SK-N-SH (cell line): Measurements from ENCODE around the gene FAM177A1. TPM values are rescaled to one million over a fixed set of nuclear protein-coding genes. Genes with fewer than 3 reads are reported as not detected.
"Not testable (repeated sequence)": the region's sequence is repeated elsewhere in the genome, so short reads cannot be mapped to it uniquely, and the experiment has no call there.

Experiments used
- CTCF ChIA-PET: fragments of 300-600, 350-600 bp; formaldehyde crosslinking; extraction: SDS; loops from one replicate; lab custom pipeline; 2021; lab: Yijun Ruan, JAX
- POLR2A ChIA-PET: fragments of 350-600 bp; sonication (Branson Sonifier 250); formaldehyde crosslinking; extraction: SDS; loops from one replicate; lab custom pipeline; 2020; ENCODE audit warnings: antibody characterized with exemption, inconsistent platforms; lab: Yijun Ruan, JAX
- DNase-seq: peaks from one replicate; pipeline ENCODE4 v3.0.0; 2012
- H2AFZ ChIP-seq: fragments of 200-600 bp; sonication (generic); 2 replicates; pipeline ENCODE4 v1.8.1; 2016; ENCODE audit warnings: antibody characterized with exemption, mild to moderate bottlenecking, low read depth
- H3F3A ChIP-seq: fragments of 200-600 bp; sonication (generic); replicated peaks from 2 replicates; pipeline ENCODE3; 2016; ENCODE audit warnings: antibody characterized with exemption, mild to moderate bottlenecking; ENCODE audit not compliant: insufficient read depth
- H3K27ac ChIP-seq, 2 experiments: fragments of 200-500 bp in 1 of 2; fragments of 200-600 bp in 1 of 2; sonication (Bioruptor generic) in 1 of 2; sonication (generic), shearing (Covaris generic) in 1 of 2; 2 replicates each; pipeline versions ENCODE4 v1.5.1 to v1.6.1; 2014 to 2016; ENCODE audit warnings: low read depth in 2 of 2, inconsistent platforms in 1 of 2, low read length in 1 of 2, mild to moderate bottlenecking in 1 of 2, mixed read lengths in 1 of 2
- H3K27me3 ChIP-seq: fragments of 200-600 bp; sonication (generic), shearing (Covaris generic); 2 replicates; pipeline ENCODE4 v1.6.1; 2016; ENCODE audit warnings: mixed run types; ENCODE audit not compliant: insufficient read depth
- H3K36me3 ChIP-seq, 2 experiments: fragments of 200-500 bp in 1 of 2; fragments of 200-600 bp in 1 of 2; sonication (Bioruptor generic) in 1 of 2; sonication (generic) in 1 of 2; replicated peaks in 1 of 2; 2 replicates each; pipeline versions ENCODE3 to v1.5.1; 2014 to 2016; ENCODE audit warnings: low read length in 1 of 2, mild to moderate bottlenecking in 1 of 2; ENCODE audit not compliant: insufficient read depth in 2 of 2, control insufficient read depth in 1 of 2
- H3K4me1 ChIP-seq, 2 experiments: fragments of 200-500 bp in 1 of 2; fragments of 200-600 bp in 1 of 2; sonication (Bioruptor generic) in 1 of 2; sonication (generic), shearing (Covaris generic) in 1 of 2; 2 replicates each; pipeline versions ENCODE4 v1.5.1 to v1.6.1; 2014 to 2016; ENCODE audit warnings: low read depth in 1 of 2, low read length in 1 of 2, mixed run types in 1 of 2; ENCODE audit not compliant: insufficient read depth in 2 of 2, control insufficient read depth in 1 of 2
- H3K4me2 ChIP-seq: fragments of 200-600 bp; sonication (generic), shearing (Covaris generic); 2 replicates; pipeline ENCODE4 v1.6.1; 2017; ENCODE audit warnings: mixed run types
- H3K4me3 ChIP-seq, 2 experiments: fragments of 200-500 bp in 1 of 2; fragments of 200-600 bp in 1 of 2; sonication (Bioruptor generic) in 1 of 2; sonication (generic), shearing (Covaris generic) in 1 of 2; 2 replicates each; pipeline versions ENCODE4 v1.5.1 to v1.8.1; 2014 to 2016; ENCODE audit warnings: low read depth in 2 of 2, inconsistent platforms in 1 of 2, low read length in 1 of 2, mild to moderate bottlenecking in 1 of 2, mixed read lengths in 1 of 2, moderate library complexity in 1 of 2
- H3K79me2 ChIP-seq: fragments of 200-600 bp; sonication (generic); 2 replicates; pipeline ENCODE4 v1.8.1; 2017; ENCODE audit warnings: mild to moderate bottlenecking; ENCODE audit not compliant: insufficient read depth
- H3K9ac ChIP-seq: fragments of 200-600 bp; sonication (generic); 2 replicates; pipeline ENCODE4 v1.6.1; 2017; ENCODE audit warnings: mixed run types
- H3K9me2 ChIP-seq: fragments of 200-600 bp; sonication (generic); 2 replicates; pipeline ENCODE4 v1.6.1; 2017; ENCODE audit warnings: mixed run types
- H3K9me3 ChIP-seq: fragments of 200-600 bp; sonication (generic); 2 replicates; pipeline ENCODE4 v1.6.1; 2017; ENCODE audit warnings: mixed run types, mild to moderate bottlenecking, moderate library complexity
- H4K20me1 ChIP-seq: fragments of 200-600 bp; sonication (generic); 2 replicates; pipeline ENCODE4 v1.6.1; 2017; ENCODE audit warnings: mild to moderate bottlenecking, mixed run types; ENCODE audit not compliant: insufficient read depth
- CTCF ChIP-seq: fragments of 200-600 bp; sonication (generic); IDR thresholded peaks from 2 replicates; pipeline ENCODE4 v1.6.1; 2017; ENCODE audit warnings: antibody characterized with exemption, mild to moderate bottlenecking, moderate library complexity
- ELF1 ChIP-seq: IDR thresholded peaks from 2 replicates; pipeline ENCODE4 v1.4.0; 2012
- EP300 ChIP-seq, 2 experiments: IDR thresholded peaks; 2 replicates each; pipeline versions ENCODE4 v1.4.0 to v1.6.1; 2012; ENCODE audit warnings: borderline replicate concordance in 1 of 2, low read depth in 1 of 2, low read length in 1 of 2
- EZH2phosphoT487 ChIP-seq: fragments of 200-600 bp; sonication (generic); IDR thresholded peaks from 2 replicates; pipeline ENCODE4 v1.6.1; 2017; ENCODE audit warnings: low read depth, mixed run types, mild to moderate bottlenecking, antibody characterized with exemption, moderate library complexity, borderline replicate concordance
- FOSL2 ChIP-seq: IDR thresholded peaks from 2 replicates; pipeline ENCODE4 v1.4.0; 2012; ENCODE audit warnings: low read depth, mild to moderate bottlenecking, moderate library complexity, borderline replicate concordance
- FOXM1 ChIP-seq: IDR thresholded peaks from 2 replicates; pipeline ENCODE4 v1.4.0; 2012; ENCODE audit warnings: low read depth, mild to moderate bottlenecking
- GATA2 ChIP-seq: sonication (generic); formaldehyde crosslinking; IDR thresholded peaks from 2 replicates; pipeline ENCODE4 v1.5.0; 2020; ENCODE audit warnings: mild to moderate bottlenecking, missing genetic modification reagents
- MAX ChIP-seq: IDR thresholded peaks from 2 replicates; pipeline ENCODE4 v1.4.0; 2012; ENCODE audit warnings: low read depth
- MXI1 ChIP-seq: IDR thresholded peaks from 2 replicates; pipeline ENCODE4 v1.6.1; 2012; ENCODE audit warnings: mild to moderate bottlenecking, low read depth, low read length, improper control_type of control experiment
- RAD21 ChIP-seq: IDR thresholded peaks from 2 replicates; pipeline ENCODE4 v1.6.1; 2012; ENCODE audit warnings: mild to moderate bottlenecking, low read length
- RCOR1 ChIP-seq: fragments of 150-350 bp; IDR thresholded peaks from 2 replicates; pipeline ENCODE4 v1.6.1; 2017; ENCODE audit warnings: antibody characterized with exemption, low read length
- SIN3A ChIP-seq: IDR thresholded peaks from 2 replicates; pipeline ENCODE4 v1.6.1; 2012; ENCODE audit warnings: low read depth, mild to moderate bottlenecking, low read length, moderate library complexity, borderline replicate concordance
- SMC3 ChIP-seq: IDR thresholded peaks from 2 replicates; pipeline ENCODE4 v1.6.1; 2012; ENCODE audit warnings: low read depth, low read length, improper control_type of control experiment
- TAF1 ChIP-seq: IDR thresholded peaks from 2 replicates; pipeline ENCODE4 v1.6.1; 2012; ENCODE audit warnings: low read depth, mild to moderate bottlenecking, low read length, moderate library complexity, borderline replicate concordance
- TCF12 ChIP-seq: IDR thresholded peaks from 2 replicates; pipeline ENCODE4 v1.4.0; 2012
- ZBTB33 ChIP-seq: IDR thresholded peaks from 2 replicates; pipeline ENCODE4 v1.4.0; 2012; ENCODE audit warnings: low read depth, borderline replicate concordance
- WGBS: methylation state at CpG from one replicate; pipeline ENCODE4 v1.1.6; 2017; ENCODE audit warnings: low lambda C conversion rate; 5-methylcytosine and 5-hydroxymethylcytosine counted together
- polyA plus RNA-seq, 3 experiments: library from polyadenylated mRNA; depleted of rRNA; stranded (reverse); fragments of >200 nt; gene quantifications; 2 replicates each; pipeline ENCODE4 v1.2.3, GENCODE V29; 2012

The FAM177A1 gene
- polyA plus RNA-seq, 1 of the 3 experiments (the other 2 are of a cell fraction), result 36.7 TPM

GRCh38 chr14:35061113-35061791 lies 15.2 kb downstream of the FAM177A1 start:
- H3K4me1 ChIP-seq, CTCF ChIA-PET, H3K4me3 ChIP-seq, H4K20me1 ChIP-seq, H3K9me2 ChIP-seq, H3K27me3 ChIP-seq, H3K4me2 ChIP-seq, H2AFZ ChIP-seq, DNase-seq, H3K9me3 ChIP-seq, H3K9ac ChIP-seq: not testable (repeated sequence)
- POLR2A ChIA-PET, result interaction anchor here (0.7 kb wide), 1 partner anchor 11 kb away, joined by 3 read pairs; no protein-coding TSS in a partner anchor
- peaks cover 35% of the 10 kb centered on the region for H3K79me2 ChIP-seq
- WGBS, result 71% methylated on average over 1 of the region's 1 CpG
- 0 out of 4 replicates have a peak overlapping the region, but pooled peaks of 1 of the 2 experiments have one; percentile 2 for H3K27ac ChIP-seq
- H3K36me3 ChIP-seq, result peaks cover 0 to 45% of the 10 kb centered on the region in 2 experiments
- peaks cover 12% of the 10 kb centered on the region for H3F3A ChIP-seq

GRCh38 chr14:35065731-35066130 lies 19.7 kb downstream of the FAM177A1 start:
- Histone ChIP-seq H3K79me2 (peaks cover 35% of the 10 kb centered on the region; the same call in 1 of the 2 replicates), H3K36me3 (peaks cover 3 to 46% of the 10 kb centered on the region in 2 experiments)
- not testable (repeated sequence) for H3K27ac ChIP-seq, H3K9me3 ChIP-seq, DNase-seq, H4K20me1 ChIP-seq, H3F3A ChIP-seq, H3K27me3 ChIP-seq, H3K9ac ChIP-seq, H3K4me3 ChIP-seq, H3K9me2 ChIP-seq, H3K4me2 ChIP-seq, H3K4me1 ChIP-seq, H2AFZ ChIP-seq
- ChIA-PET CTCF (interaction anchor here (1.0 kb wide), 1 partner anchor 432 kb away, joined by 3 read pairs; no protein-coding TSS in a partner anchor), POLR2A (interaction anchor here (0.6 kb wide), 1 partner anchor 17 kb away, joined by 4 read pairs; no protein-coding TSS in a partner anchor)
- WGBS, result 100% methylated on average over 5 of the region's 5 CpGs

- CTCF ChIA-PET, result no interaction called here
- WGBS, result 94% methylated on average over 4 of the region's 4 CpGs
- H3K9me2 ChIP-seq, result no peaks in the 10 kb centered on the region
- no peak for TF ChIP-seq MXI1
- TF ChIP-seq ELF1, result no peak
- no peak for TF ChIP-seq TCF12
- no peak for TF ChIP-seq TAF1
- no peak for TF ChIP-seq FOXM1
- no peak for TF ChIP-seq EP300 (IDR thresholded peaks at IDR 0.05; ENCODE audit: borderline replicate concordance in 1 of 2, low read depth in 1 of 2, low read length in 1 of 2)
- TF ChIP-seq ZBTB33, result no peak
- TF ChIP-seq FOSL2, result no peak
- TF ChIP-seq SIN3A, result no peak
- TF ChIP-seq RAD21, result no peak
- TF ChIP-seq CTCF, result no peak
- TF ChIP-seq RCOR1, result no peak
- TF ChIP-seq GATA2, result no peak
- TF ChIP-seq EZH2phosphoT487, result no peak
- TF ChIP-seq MAX, result no peak
- TF ChIP-seq SMC3, result no peak
Observed at GRCh38 chr14:35068238-35069012, 22.4 kb downstream of the FAM177A1 start.

More at GRCh38 chr14:35068238-35069012, 22.4 kb downstream of the FAM177A1 start:
- Histone ChIP-seq H3K4me1 (no peaks in the 10 kb centered on the region), H3K27me3 (no peaks in the 10 kb centered on the region), H4K20me1 (no peaks in the 10 kb centered on the region), H3K4me2 (no peak overlapping the region), H3K4me3 (no peak overlapping the region), H3F3A (peaks cover 9% of the 10 kb centered on the region), H3K36me3 (peaks cover 3 to 47% of the 10 kb centered on the region in 2 experiments), H3K9ac (no peak overlapping the region), H3K79me2 (peaks cover 30% of the 10 kb centered on the region; the same call in 1 of the 2 replicates), H3K27ac (no peak overlapping the region), H2AFZ (no peak overlapping the region), H3K9me3 (no peaks in the 10 kb centered on the region)
- no peak for DNase-seq
- POLR2A ChIA-PET, result no interaction called here
